GM19238 (cell line): ENCODE measurements around the gene R3HDM2.

Experiments used
- DNase-seq: peaks from one replicate; pipeline ENCODE4 v3.0.0; 2011; ENCODE audit warnings: low spot score; ENCODE audit not compliant: insufficient read length

The R3HDM2 gene

DNA sequence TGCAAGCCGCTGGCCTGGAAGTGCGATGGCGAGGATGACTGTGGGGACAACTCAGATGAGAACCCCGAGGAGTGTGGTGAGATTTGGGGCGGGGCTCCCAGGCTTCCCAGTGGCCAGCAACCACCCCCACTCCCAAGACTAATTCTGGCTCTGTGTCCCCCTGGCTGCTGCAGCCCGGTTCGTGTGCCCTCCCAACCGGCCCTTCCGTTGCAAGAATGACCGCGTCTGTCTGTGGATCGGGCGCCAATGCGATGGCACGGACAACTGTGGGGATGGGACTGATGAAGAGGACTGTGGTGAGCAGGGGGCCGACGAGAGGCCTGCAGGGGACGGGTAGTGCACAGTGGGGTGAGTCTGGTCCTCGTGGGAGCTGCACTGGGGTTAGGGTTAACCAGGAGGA lies 226.4 kb downstream of the R3HDM2 start:
- DNase-seq: no peak

DNA sequence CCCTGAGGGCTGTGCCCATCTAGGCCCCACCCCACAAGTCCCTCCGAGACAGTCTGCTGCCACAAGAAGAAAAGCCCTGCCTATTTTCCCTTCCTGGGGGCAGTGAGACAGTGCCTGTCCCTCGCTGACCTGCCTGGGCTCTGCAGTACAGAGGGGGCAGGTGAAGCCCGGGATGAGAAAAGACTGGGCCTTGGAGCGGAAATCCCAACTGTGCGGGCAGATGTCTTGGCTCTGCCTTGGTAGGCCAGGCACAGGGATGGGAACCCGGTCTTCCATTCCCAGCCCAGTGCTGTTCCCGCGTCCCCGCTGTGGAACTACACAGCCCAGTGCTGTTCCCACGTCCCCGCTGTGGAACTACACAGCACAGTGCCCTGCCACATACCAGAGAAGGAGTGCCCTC lies 227.1 kb downstream of the R3HDM2 start:
- DNase-seq: no peak
